ENCODE data around the gene PPP2R2B. TPM values are rescaled to one million over a fixed set of nuclear protein-coding genes. Genes with fewer than 3 reads are reported as not detected.

PPP2R2B gene
- total RNA-seq, 1 experiment from 2014 or later, result not detected

DNA sequence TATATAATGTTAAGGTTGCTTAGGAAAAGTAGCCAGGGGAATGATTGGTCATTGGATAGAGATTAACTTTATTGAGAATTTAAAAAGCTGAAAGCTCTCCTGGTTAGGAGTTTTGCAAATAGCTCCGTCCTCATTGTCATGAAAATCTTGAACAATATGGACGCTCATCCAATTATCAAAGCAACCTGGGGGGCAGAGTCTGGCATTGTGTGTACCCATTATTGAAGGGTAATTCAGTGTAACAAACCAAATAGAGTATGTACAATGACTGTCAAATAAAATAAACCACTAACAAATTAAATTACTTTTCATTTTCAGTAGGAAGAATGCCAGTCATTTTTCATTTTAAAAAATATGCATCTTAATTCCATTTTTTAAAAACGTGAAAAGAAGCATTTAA lies 218.6 kb downstream of the PPP2R2B start:
- Histone ChIP-seq H3K27me3 (ENCODE audit: insufficient read depth, low read length) (no peaks in the 10 kb centered on the region), H3K9me2 (ENCODE audit: insufficient read depth) (no peaks in the 10 kb centered on the region), H3K4me1 (ENCODE audit: control insufficient read depth in 1 of 2, insufficient read depth in 2 of 2, low read length in 2 of 2) (no peaks in the 10 kb centered on the region), H4K20me1 (ENCODE audit: insufficient read depth) (no peaks in the 10 kb centered on the region), H3K4me2 (ENCODE audit: low read length) (no peak overlapping the region), H3K27ac (ENCODE audit: low read depth, low read length) (no peak overlapping the region), H3K36me3 (ENCODE audit: control insufficient read depth in 1 of 2, insufficient read depth in 2 of 2, low read length in 2 of 2) (no peaks in the 10 kb centered on the region), H3K4me3 (replicated peaks in 1 of 2; ENCODE audit: low read depth in 1 of 2, low read length in 2 of 2) (no peak overlapping the region), H3K9ac (ENCODE audit: low read length) (no peak overlapping the region), H2AFZ (ENCODE audit: low read depth, low read length, poor library complexity, severe bottlenecking) (no peak overlapping the region), H3K79me2 (ENCODE audit: insufficient read depth, low read length) (no peaks in the 10 kb centered on the region), H3K9me3 (ENCODE audit: control insufficient read depth in 1 of 2, insufficient read depth in 1 of 2, low read depth in 1 of 2, low read length in 2 of 2) (no peaks in the 10 kb centered on the region; a peak in 1 of 4 replicates)
- RAD21 ChIA-PET (ENCODE audit: low non-redundant PET in 1 of 2, low total read pairs in 2 of 2, uncharacterized antibody in 2 of 2, unreplicated experiment in 2 of 2), result no interaction called here
- TF ChIP-seq MAX (IDR thresholded peaks at IDR 0.05) (no peak), CTCF (IDR thresholded peaks at IDR 0.05 in 2 of 3, conservative IDR thresholded peaks at IDR 0.05 in 1 of 3; ENCODE audit: borderline replicate concordance in 1 of 3, insufficient read depth in 1 of 3, low read depth in 2 of 3, low read length in 2 of 3) (no peak), ZNF274 (IDR thresholded peaks at IDR 0.05; ENCODE audit: low read depth, low read length) (no peak), ZBTB33 (IDR thresholded peaks at IDR 0.05; ENCODE audit: extremely low read depth, insufficient replicate concordance, low read length) (no peak), SP1 (IDR thresholded peaks at IDR 0.05; ENCODE audit: low read depth) (no peak), CBX3 (IDR thresholded peaks at IDR 0.05; ENCODE audit: low read depth) (no peak), JUND (IDR thresholded peaks at IDR 0.05) (no peak)
- no peak for ATAC-seq
- CTCF ChIA-PET, result no interaction called here
- DNase-seq (ENCODE audit: low read depth, low spot score), result no peak
- POLR2A ChIA-PET, result no interaction called here
- BruUV-seq (replicated peaks), result no TSS peak
- intact Hi-C loops (cut with micrococcal nuclease), result no loop called here
